ENCODE measurements around the gene FBXO15.

- no peak for TF ChIP-seq CTCF (IDR thresholded peaks at IDR 0.05; ENCODE audit: low read length)
- no peak for TF ChIP-seq EZH2 (optimal IDR thresholded peaks at IDR 0.05; ENCODE audit: low read depth, low read length)
Measured at GRCh38 chr18:74092922-74093321, 54.7 kb downstream of the FBXO15 start.

Measured in MM.1S (cell line).